ENCODE data around the gene KCNS1.

Gene KCNS1

DNA sequence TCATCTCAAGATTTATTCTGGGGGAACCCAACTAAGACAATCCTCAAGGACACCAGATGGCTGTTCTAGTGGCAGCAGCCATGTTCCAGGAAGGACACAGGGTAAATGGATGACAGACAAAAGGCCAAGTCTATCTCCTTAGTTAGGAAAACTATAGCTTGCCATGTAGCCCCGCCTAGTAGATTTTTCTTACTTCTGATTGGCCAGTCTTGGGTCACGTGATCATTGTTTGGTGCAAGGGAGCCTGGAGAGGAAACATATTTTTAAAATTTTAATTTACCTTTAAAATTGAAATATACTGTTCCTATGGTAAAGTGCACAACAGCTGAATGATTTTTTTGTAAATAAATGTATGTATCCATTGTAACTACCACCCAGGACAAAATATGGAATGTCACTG lies 4.4 kb upstream of the KCNS1 start:
- Histone ChIP-seq H3K9ac (ENCODE audit: low read depth, low read length) (no peak overlapping the region), H3K4me1 (ENCODE audit: insufficient read depth, low read length) (no peaks in the 10 kb centered on the region), H3K36me3 (ENCODE audit: insufficient read depth, low read length) (no peaks in the 10 kb centered on the region), H3K9me3 (ENCODE audit: insufficient read depth, low read depth, low read length) (no peaks in the 10 kb centered on the region), H3K27me3 (ENCODE audit: insufficient read depth, low read length) (peaks cover 14% of the 10 kb centered on the region), H3K4me3 (ENCODE audit: low read length) (no peak overlapping the region), H3K27ac (ENCODE audit: low read depth, low read length) (no peak overlapping the region)
- 100% methylated on average over 1 of the region's 2 CpGs for WGBS

DNA sequence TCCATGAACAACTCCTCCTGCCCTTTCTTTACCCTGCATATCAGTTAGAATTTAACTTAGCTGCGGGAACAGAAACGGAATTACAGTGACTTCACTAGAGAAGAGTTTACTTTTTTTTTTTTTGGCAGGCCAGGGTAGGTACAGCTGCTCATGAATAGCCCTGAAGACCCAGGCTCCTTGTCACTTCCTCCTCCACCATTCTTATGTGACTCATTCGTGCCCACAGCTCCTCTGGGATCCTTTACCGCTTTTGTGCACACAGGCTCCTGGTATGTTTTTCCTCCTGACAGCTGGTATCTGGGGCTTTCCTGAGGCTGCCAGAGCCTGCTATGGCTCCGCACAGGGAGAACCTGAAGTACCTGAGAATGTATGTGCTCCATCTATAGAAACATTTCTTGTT lies 3.9 kb upstream of the KCNS1 start:
- no peak overlapping the region for H3K9ac ChIP-seq (ENCODE audit: low read depth, low read length)
- WGBS = 87% methylated on average over 5 of the region's 5 CpGs
- peaks cover 20% of the 10 kb centered on the region for H3K27me3 ChIP-seq (ENCODE audit: insufficient read depth, low read length)
- H3K4me1 ChIP-seq (ENCODE audit: insufficient read depth, low read length) = no peaks in the 10 kb centered on the region
- H3K27ac ChIP-seq (ENCODE audit: low read depth, low read length) = no peak overlapping the region
- H3K9me3 ChIP-seq (ENCODE audit: insufficient read depth, low read depth, low read length) = no peaks in the 10 kb centered on the region
- H3K4me3 ChIP-seq (ENCODE audit: low read length) = no peak overlapping the region
- H3K36me3 ChIP-seq (ENCODE audit: insufficient read depth, low read length) = no peaks in the 10 kb centered on the region

GRCh38 chr20:45103072-45103471 lies 2.1 kb upstream of the KCNS1 start:
- Histone ChIP-seq H3K9ac (ENCODE audit: low read depth, low read length) (no peak overlapping the region), H3K27ac (ENCODE audit: low read depth, low read length) (no peak overlapping the region), H3K4me3 (ENCODE audit: low read length) (no peak overlapping the region), H3K27me3 (ENCODE audit: insufficient read depth, low read length) (peaks cover 35% of the 10 kb centered on the region), H3K36me3 (ENCODE audit: insufficient read depth, low read length) (no peaks in the 10 kb centered on the region), H3K9me3 (ENCODE audit: insufficient read depth, low read depth, low read length) (no peaks in the 10 kb centered on the region), H3K4me1 (ENCODE audit: insufficient read depth, low read length) (no peaks in the 10 kb centered on the region)
- WGBS = 95% methylated on average over 1 of the region's 2 CpGs

GRCh38 chr20:45101333-45101850 lies 465 bp upstream of the KCNS1 start:
- H3K27ac ChIP-seq (ENCODE audit: low read depth, low read length) = no peak overlapping the region
- H3K36me3 ChIP-seq (ENCODE audit: insufficient read depth, low read length) = no peaks in the 10 kb centered on the region
- H3K9me3 ChIP-seq (ENCODE audit: insufficient read depth, low read depth, low read length) = no peaks in the 10 kb centered on the region
- no peaks in the 10 kb centered on the region for H3K4me1 ChIP-seq (ENCODE audit: insufficient read depth, low read length)
- peak overlapping the region; percentile 48; the same call in 1 of the 2 replicates for H3K9ac ChIP-seq (ENCODE audit: low read depth, low read length)
- peaks cover 49% of the 10 kb centered on the region for H3K27me3 ChIP-seq (ENCODE audit: insufficient read depth, low read length)
- WGBS = 88% methylated on average over 5 of the region's 6 CpGs
- H3K4me3 ChIP-seq (ENCODE audit: low read length) = peak overlapping the region; percentile 44

DNA sequence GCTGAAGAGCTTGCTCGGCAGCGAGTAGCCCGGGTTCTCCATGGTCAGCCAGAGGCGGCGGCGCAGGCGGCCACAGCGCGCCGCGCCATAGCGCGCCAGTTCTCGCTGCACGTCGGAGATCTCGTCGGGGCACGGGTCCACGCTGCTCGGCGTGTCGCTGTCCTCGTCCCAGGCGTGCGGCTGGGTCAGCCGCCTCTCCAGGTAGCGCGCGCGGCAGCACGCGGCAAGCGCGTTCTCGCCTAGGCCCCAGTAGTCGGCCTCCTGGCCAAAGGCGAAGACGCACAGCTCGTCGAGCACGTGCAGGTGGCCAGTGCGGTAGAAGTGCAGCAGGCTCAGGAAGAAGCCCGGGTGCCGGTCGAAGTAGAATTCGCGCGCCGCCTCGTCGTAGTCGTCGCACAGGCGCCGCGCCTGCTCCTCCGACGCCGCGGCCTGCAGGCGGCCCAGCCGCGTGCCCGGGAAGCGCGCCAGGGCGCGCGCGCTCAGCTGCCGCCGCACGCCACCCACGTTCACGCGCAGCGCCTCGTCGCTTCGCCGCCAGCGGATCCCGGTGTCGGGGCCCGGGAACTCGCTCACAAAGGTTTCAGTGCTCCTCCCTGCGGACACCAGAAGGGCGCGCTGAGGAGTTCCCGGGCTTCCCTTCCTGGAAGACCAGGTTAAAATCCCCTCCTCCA lies 2.7 kb downstream of the KCNS1 start:
- 80% methylated on average over 90 of the region's 91 CpGs for WGBS
- H3K9me3 ChIP-seq (ENCODE audit: insufficient read depth, low read depth, low read length) = no peaks in the 10 kb centered on the region

DNA sequence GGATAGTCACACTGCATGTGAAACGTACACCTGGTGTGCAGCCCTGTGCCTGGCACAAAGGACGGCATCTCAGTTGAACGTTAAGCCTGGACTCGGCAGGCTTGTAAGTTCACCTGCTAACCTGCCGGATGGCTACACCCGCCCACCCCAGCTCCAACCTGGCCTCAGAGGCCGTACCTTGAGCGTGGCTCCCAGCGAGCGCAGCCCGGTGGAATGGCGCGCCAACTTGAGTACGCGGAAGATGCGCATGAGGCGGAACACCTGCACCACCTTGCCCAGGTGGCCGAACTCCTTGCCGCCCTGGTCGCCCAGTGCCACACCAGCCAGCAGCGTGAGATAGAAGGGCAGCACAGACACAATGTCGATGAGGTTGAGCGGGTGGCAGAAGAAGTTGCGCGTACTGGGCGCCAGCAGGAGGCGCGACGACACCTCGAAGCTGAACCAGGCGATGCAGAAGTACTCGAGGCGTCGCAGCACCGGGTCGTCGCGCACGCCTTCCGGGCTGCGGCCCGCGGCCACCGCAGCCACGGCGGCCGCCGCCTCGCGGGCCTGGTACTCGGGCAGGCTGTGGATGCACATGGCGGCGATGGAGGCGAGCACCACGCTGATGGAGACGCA lies 3.3 kb downstream of the KCNS1 start:
- Histone ChIP-seq H3K4me1 (ENCODE audit: insufficient read depth, low read length) (no peaks in the 10 kb centered on the region), H3K9ac (ENCODE audit: low read depth, low read length) (no peak overlapping the region), H3K9me3 (ENCODE audit: insufficient read depth, low read depth, low read length) (no peaks in the 10 kb centered on the region), H3K4me3 (ENCODE audit: low read length) (no peak overlapping the region), H3K36me3 (ENCODE audit: insufficient read depth, low read length) (no peaks in the 10 kb centered on the region), H3K27me3 (ENCODE audit: insufficient read depth, low read length) (peaks cover 49% of the 10 kb centered on the region), H3K27ac (ENCODE audit: low read depth, low read length) (no peak overlapping the region)
- WGBS = 97% methylated on average over 56 of the region's 56 CpGs

More for the DNA sequence above, 2.7 kb downstream of the KCNS1 start:
- H3K27ac ChIP-seq (ENCODE audit: low read depth, low read length) = no peak overlapping the region
- H3K4me1 ChIP-seq (ENCODE audit: insufficient read depth, low read length) = no peaks in the 10 kb centered on the region
- H3K36me3 ChIP-seq (ENCODE audit: insufficient read depth, low read length) = no peaks in the 10 kb centered on the region
- peaks cover 49% of the 10 kb centered on the region for H3K27me3 ChIP-seq (ENCODE audit: insufficient read depth, low read length)
- H3K4me3 ChIP-seq (ENCODE audit: low read length) = peak overlapping the region; percentile 15; the same call in 1 of the 2 replicates
- no peak overlapping the region; the same call in 1 of the 2 replicates for H3K9ac ChIP-seq (ENCODE audit: low read depth, low read length)

- Histone ChIP-seq H3K4me1 (ENCODE audit: insufficient read depth, low read length) (no peaks in the 10 kb centered on the region), H3K36me3 (ENCODE audit: insufficient read depth, low read length) (no peaks in the 10 kb centered on the region), H3K9me3 (ENCODE audit: insufficient read depth, low read depth, low read length) (no peaks in the 10 kb centered on the region), H3K27me3 (ENCODE audit: insufficient read depth, low read length) (peaks cover 49% of the 10 kb centered on the region), H3K27ac (ENCODE audit: low read depth, low read length) (no peak overlapping the region), H3K4me3 (ENCODE audit: low read length) (no peak overlapping the region), H3K9ac (ENCODE audit: low read depth, low read length) (no peak overlapping the region)
- 93% methylated on average over 9 of the region's 9 CpGs for WGBS
Observed at GRCh38 chr20:45096781-45097180, 4.1 kb downstream of the KCNS1 start.

- Histone ChIP-seq H3K27me3 (ENCODE audit: insufficient read depth, low read length) (peaks cover 40% of the 10 kb centered on the region), H3K27ac (ENCODE audit: low read depth, low read length) (no peak overlapping the region), H3K4me3 (ENCODE audit: low read length) (no peak overlapping the region), H3K9ac (ENCODE audit: low read depth, low read length) (no peak overlapping the region), H3K9me3 (ENCODE audit: insufficient read depth, low read depth, low read length) (no peaks in the 10 kb centered on the region), H3K4me1 (ENCODE audit: insufficient read depth, low read length) (no peaks in the 10 kb centered on the region), H3K36me3 (ENCODE audit: insufficient read depth, low read length) (no peaks in the 10 kb centered on the region)
- WGBS = 31% methylated on average over 7 of the region's 7 CpGs
Observed at GRCh38 chr20:45095805-45096238, 5.1 kb downstream of the KCNS1 start.

DNA sequence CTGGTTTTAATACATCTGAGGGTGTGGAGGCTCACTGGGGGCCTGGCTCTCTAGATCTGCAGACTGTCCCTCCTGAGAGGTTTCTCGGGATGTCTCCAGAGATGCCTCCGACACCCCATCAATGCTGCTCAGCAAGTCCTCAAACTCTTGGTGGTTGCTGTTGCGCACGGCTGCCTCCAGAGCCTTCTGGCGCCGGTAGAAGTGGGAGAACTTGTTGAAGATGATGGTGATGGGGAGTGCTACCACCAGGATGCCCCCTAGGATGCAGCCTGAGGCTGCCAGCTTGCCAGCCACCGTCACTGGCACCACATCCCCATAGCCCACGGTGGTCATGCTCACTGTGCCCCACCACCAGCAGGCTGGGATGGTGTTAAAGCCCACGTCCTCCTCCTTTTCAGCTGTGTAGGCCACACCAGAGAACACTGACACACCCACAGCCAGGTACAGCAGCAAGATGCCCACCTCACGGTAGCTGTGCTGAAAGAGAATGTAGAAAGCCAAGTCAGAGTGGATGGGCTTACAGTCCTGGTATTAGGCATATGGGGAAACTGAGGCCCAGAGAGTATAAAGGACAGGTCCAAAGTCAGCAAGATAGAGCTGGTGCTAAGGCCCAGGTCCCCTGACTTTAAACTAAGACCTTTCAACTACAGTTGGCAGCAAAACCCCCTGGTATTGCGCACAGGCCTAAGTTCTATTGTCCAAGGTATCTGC lies 5.9 kb downstream of the KCNS1 start:
- H3K36me3 ChIP-seq (ENCODE audit: insufficient read depth, low read length) = no peaks in the 10 kb centered on the region
- H3K4me1 ChIP-seq (ENCODE audit: insufficient read depth, low read length) = no peaks in the 10 kb centered on the region
- no peak overlapping the region for H3K27ac ChIP-seq (ENCODE audit: low read depth, low read length)

GRCh38 chr20:45094201-45094600 lies 6.7 kb downstream of the KCNS1 start:
- H3K9ac ChIP-seq (ENCODE audit: low read depth, low read length) = no peak overlapping the region
- 100% methylated on average over 1 of the region's 2 CpGs for WGBS
- peaks cover 24% of the 10 kb centered on the region for H3K27me3 ChIP-seq (ENCODE audit: insufficient read depth, low read length)
- no peaks in the 10 kb centered on the region for H3K9me3 ChIP-seq (ENCODE audit: insufficient read depth, low read depth, low read length)
- no peaks in the 10 kb centered on the region for H3K36me3 ChIP-seq (ENCODE audit: insufficient read depth, low read length)
- H3K4me3 ChIP-seq (ENCODE audit: low read length) = no peak overlapping the region
- no peaks in the 10 kb centered on the region for H3K4me1 ChIP-seq (ENCODE audit: insufficient read depth, low read length)
- H3K27ac ChIP-seq (ENCODE audit: low read depth, low read length) = no peak overlapping the region

More for the DNA sequence above, 5.9 kb downstream of the KCNS1 start:
- 94% methylated on average over 11 of the region's 11 CpGs for WGBS
- H3K9me3 ChIP-seq (ENCODE audit: insufficient read depth, low read depth, low read length) = no peaks in the 10 kb centered on the region
- peaks cover 32% of the 10 kb centered on the region for H3K27me3 ChIP-seq (ENCODE audit: insufficient read depth, low read length)
- H3K9ac ChIP-seq (ENCODE audit: low read depth, low read length) = no peak overlapping the region
- no peak overlapping the region for H3K4me3 ChIP-seq (ENCODE audit: low read length)

DNA sequence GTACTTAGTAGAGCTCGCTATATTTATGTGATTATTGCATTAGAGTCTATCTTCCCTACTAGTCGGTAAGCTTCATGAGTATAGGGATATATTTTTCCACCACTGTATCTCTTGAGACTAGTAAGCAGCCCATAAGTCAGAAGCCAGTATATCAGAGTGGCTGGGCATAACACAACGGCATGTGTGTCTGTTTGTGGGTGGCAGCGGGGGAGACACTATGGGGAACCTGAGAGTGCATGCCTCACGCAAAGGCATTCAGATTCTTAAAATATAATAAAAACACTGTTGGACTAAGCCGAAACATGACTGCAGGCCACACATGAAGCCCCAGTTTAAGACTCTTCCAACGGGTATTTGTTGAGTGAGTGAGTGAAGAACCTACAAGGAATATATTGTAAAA lies 8.0 kb downstream of the KCNS1 start:
- H3K27me3 ChIP-seq (ENCODE audit: insufficient read depth, low read length) = peaks cover 13% of the 10 kb centered on the region
- no peaks in the 10 kb centered on the region for H3K36me3 ChIP-seq (ENCODE audit: insufficient read depth, low read length)
- no peaks in the 10 kb centered on the region for H3K9me3 ChIP-seq (ENCODE audit: insufficient read depth, low read depth, low read length)
- no peaks in the 10 kb centered on the region for H3K4me1 ChIP-seq (ENCODE audit: insufficient read depth, low read length)
- no peak overlapping the region for H3K9ac ChIP-seq (ENCODE audit: low read depth, low read length)
- 91% methylated on average over 5 of the region's 7 CpGs for WGBS
- H3K27ac ChIP-seq (ENCODE audit: low read depth, low read length) = no peak overlapping the region
- no peak overlapping the region for H3K4me3 ChIP-seq (ENCODE audit: low read length)
